Fibroblast of upper back skin (primary cell): ENCODE measurements around the gene HILPDA.
"Not testable (repeated sequence)": the region's sequence is repeated elsewhere in the genome, so short reads cannot be mapped to it uniquely, and the experiment has no call there.

Experiments used
- DNase-seq: peaks from one replicate; pipeline ENCODE4 v3.0.0-alpha.2; 2013

HILPDA gene

DNA sequence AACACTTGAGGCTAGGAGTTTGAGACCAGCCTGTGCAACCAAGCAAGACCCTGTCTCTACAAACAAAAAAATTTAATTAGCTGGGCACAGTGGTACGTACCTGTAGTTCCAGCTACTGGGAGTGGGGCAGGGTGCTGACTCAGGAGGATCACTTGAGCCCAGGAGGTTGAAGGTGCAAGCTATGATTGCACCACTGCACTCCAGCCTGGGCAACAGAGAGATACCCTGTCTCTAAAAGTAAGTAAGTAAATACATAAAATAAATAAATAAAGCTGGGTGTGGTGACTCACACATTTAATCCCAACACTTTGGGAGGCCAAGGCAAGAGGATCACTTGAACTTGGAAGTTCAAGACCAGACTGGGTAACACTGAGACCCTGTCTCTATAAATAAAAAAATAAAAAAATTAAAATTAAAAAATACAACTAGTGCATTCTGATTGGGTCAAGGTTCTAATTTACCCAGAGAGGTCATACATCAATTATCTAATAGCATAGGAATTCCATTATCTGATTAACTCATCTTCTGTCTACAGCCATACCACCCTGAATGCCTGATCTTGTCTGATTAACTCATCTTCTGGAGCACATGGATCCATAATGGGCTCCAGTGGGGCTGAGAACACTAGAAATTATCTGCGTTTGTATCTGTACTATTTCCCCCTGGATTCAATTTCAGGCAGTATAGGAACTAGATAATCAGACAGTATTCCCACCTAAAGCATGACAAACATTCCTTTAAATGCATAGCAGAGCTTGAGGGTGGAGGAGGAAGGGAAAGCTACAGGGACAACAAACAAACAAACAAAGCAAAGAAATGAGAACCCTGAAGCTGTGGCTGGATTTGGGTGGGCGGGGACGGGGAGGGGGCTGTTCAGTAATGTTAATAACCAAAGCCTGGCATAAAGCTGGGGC, 21.0 kb upstream of the HILPDA start:
- no peak for DNase-seq

DNA sequence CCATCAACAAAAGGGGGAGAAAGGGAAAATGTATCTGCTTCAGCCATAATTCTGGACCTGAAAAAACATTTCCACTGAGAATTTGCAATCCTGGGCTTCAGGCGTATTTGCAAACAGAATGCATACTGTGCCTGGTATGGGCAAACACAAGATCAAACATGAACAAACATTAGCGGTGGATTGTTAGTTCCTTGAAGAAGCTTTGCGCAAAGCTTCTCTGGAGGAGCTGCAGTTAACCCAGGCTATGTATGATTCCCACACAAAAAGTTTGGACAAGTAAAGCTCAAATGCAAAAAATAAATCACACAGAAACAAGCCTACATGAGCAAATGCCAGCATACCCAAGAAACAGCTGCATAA, 20.4 kb upstream of the HILPDA start:
- no peak for DNase-seq

DNA sequence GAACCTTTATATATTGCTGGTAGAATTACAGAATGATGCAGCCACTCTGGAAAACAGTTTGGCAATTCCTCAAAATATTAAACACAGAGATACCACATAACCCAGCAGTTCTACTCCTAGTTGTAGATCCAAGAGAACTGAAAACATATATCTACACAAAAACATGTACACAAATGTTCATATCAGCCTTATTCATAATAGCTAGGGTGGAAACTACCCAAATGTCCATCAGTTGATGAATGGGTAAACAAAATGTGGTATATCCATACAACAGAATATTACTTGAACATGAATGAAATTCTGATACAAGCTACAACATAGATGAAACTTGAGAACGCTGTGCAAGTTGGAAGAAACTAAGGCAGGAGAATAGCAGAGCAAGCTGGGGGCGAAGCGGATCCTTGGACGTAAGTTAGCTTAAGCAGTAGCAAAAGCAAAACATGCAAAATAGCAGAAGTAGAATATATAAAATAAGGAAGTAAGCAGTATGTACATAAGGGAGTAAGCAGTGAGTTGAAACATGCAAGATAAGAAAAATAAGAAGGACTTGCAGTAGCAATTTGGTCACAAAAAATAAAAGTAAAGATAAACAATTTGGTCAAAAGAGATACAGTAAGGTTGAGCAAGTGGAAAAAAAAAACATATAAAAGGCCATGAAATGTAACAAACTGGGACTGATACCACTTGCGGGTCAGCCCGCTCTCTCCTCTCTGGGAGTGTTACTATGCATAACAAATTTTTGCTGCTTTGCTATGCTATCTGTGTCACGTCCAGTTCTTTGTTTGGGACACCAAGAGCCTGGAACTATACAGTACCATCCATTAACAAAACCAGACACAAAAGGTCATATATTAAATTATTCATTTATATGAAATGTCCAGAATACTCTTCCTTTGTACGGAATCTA, 18.0 kb upstream of the HILPDA start:
- no peak for DNase-seq

DNA sequence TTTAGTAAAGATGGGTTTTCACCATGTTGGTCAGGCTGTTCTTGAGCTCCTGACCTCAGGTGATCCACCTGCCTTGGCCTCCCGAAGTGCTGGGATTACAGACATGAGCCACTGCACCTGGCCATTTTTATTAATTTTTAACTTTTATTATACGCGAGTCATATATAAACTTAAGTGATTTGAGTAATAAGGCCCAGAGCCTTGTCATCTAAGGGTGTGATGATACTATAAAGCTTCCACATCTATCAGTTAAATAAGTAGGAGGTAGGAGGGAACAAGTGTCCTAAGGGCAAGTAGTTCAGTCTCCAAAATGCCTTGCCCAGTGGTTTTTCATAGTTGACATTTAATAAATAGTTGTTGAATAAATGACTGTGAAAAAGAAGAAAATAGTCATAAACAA, 13.3 kb upstream of the HILPDA start:
- no peak for DNase-seq

DNA sequence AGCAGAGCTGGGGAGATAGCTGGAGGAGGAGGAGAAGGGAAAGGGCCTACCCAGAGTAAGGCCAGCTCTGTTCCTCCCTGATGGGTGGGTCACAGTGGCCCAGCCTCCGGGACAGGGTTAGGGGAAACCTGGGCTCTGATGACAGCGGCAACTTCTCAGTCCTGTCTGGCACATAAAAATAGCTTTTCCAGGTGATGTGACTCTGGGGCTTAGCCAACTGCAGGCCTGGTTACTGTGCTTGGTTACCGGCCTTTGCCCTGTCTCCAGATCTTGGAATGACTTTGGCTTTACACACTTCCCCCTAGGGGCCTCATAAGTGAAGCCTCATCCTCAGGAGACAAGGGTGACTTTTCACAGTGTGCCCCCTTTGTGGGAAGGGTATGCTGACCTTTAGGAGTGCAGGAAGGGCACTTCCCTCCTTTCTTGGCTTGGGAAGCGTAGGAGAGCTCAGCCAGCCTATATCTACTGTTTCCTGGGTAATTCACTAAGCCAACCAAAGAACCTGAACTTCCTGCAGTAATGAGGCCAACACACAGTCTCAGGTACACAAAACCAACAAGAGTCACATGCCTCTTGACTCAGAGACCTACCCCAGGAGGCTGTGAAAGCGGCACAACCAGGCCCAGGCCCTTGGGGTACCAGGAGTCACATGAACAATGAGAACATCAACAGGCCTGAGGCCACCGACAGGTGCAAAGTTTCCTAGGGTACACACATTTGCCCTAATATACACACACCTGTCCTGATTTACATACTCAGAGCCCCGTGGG, 11.7 kb upstream of the HILPDA start:
- DNase-seq = no peak

DNA sequence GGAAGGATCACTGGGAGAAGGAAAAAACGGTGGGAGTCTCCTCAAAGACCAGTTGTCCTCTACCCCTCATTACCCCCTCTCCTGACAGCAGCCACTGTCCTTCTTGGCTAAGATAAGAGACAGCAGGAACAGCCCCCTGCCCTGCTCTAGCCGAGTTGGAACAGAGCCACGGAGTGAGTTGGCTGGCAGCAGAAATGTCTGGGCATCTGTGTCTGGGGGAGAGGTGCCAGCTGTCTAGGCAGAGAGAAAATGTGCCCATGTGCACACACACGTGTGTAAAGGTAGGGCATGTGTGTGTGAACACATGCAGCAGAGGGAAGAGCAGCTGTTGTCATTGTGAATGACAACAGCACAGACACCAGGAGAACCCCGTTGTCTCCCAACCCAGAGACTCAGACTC, 9.4 kb upstream of the HILPDA start:
- DNase-seq = no peak

DNA sequence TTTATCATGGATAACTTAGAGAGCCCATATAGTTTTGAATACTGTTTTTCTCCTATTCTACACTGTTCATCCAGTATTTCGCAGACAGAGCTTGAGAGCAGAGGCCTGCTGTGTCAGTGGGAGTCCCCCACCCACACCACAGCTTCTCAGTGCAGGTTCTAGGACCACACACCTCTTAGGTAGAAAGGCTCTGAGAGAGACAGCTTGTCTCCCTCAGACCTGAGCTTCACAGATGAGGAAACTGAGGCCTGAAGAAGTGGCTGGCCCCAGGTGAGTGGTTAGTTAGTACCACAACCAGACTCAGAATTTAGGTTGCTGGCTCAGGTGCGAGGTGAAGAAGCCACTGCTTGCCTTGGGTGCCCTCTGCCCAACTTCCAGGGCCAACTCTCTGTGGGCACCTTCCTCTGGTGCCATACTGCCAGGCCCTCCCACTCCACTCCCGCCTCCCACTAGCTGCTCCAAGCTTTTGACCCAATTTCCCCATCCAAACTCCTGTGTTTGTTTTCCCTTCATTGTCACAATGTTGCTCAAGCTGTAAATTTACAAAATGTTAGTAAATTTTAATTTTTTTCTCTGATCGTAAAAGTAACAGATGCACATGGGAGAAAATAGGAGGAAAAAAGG, 7.6 kb upstream of the HILPDA start:
- no peak for DNase-seq

DNA sequence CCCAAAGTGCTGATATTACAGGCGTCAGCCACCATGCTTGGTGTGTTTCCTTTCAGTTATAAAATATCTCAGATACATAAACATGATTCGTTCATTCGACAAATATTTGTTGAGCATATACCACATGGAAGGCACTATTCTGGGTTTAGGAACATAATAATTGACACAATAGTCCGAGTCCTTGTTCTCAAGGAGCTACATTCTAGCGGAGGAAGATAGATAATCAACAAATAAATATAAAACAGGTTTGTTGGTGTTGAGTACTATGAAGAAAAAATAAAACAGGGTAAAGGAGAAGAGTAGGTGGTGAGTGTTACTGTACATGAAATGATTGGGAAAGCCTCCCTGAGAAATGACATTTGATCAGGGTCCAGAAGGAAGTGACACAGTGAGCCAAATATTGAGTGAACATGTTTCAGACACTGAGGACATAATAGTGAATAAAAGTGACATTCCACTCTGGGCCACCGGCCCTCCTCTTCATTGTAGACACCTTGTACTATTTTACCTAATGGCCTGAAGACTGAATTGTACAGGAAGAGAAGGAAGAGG, 6.9 kb upstream of the HILPDA start:
- no peak for DNase-seq

DNA sequence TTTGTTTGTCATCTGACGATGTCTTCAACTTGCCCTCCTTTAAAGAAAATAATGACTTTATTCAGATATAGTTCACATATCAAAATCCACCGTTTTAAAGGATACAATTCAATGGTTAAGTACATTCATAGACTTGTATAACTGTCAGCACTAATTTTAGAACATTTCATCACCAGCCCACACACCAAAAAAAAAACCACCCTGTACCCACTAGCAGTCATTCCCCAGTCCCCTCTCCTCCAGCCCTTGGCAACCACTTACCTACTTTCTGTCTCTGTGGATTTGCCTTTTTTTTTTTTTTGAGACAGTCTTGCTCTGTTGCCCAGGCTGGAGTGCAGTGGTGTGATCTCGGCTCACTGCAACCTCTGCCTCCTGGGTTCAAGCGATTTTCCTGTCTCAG, 5.3 kb upstream of the HILPDA start:
- DNase-seq = no peak

DNA sequence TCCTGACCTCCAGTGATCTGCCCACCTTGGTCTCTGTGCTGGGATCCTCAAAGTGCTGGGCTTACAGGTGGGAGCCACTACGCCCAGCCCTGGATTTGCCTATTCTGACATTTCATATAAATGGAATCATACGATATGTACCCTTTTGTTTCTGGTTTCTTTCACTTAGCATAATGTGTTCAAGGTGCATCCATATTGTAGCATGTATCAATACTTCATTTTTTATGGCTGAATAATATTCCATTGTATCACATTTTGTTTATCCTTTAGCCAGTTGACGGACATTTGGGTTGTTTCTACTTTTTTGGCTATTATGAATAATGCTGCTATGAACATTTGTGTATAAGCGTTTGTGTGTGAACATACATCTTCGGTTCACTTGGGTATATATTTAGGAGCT, 4.8 kb upstream of the HILPDA start:
- DNase-seq = no peak

DNA sequence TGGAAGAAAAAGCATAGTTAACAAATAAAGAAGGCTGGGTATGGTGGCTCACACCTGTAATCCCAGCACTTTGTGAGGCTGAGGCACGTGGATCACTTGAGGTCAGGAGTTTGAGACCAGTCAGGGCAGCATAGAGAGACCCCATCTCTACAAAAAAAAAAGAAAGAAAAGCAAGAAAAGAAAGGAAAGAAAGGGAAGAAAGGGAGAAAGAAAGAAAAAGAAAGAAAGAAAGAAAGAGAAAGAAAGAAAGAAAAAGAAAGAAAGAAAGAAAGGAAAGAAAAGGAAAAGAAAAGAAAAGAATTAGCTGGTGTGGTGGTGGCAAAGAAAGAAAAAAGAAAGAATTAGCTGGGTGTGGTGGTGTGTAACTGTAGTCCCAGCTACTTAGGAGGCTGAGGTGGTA, 3.1 kb upstream of the HILPDA start:
- DNase-seq = no peak

DNA sequence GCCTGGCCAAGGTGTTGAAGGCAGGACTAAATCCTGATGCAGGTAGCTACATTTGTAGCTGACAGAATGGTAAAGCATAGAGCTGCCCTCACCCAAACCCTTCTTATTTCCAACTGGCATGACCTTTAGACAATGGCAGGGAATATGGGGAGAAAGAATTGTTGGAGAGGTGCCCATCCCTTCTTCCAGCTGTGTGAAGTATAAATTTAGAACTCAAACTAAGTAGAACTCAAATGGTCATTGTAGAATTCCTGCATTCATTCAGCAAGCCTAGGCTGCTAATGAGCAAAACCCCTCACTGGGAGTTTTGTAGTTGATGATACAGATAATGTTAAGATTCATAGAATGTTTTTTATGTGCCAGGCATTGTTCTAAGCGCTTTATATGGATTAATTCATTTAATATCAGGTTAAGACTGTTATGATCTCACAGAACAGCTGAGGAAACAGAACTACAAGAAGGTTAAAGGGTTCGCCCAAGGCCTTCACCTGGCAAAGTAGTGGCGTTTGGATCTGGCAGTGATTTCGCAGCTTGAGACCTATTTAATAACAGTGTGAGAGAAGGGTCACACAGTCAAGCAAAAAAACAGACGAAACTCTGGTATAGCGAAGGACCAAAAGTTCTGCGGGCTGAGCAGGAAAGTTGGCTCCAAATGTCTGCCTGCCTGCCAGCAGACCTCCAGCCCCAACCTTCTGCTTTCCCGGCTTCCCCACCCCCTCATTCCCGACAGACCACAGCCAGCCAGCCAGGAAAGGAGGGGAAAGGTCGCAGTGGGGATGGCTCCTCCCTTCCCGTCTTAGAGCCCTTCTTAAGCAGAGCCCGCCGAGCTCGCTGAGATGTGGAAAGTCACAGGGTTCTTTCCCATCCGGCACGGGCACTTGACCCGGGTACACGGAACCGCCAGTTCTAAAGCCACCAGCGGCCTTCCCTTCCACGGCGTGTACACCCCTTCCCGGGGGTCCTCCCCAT, 1.6 kb upstream of the HILPDA start:
- DNase-seq = peak; percentile 93

DNA sequence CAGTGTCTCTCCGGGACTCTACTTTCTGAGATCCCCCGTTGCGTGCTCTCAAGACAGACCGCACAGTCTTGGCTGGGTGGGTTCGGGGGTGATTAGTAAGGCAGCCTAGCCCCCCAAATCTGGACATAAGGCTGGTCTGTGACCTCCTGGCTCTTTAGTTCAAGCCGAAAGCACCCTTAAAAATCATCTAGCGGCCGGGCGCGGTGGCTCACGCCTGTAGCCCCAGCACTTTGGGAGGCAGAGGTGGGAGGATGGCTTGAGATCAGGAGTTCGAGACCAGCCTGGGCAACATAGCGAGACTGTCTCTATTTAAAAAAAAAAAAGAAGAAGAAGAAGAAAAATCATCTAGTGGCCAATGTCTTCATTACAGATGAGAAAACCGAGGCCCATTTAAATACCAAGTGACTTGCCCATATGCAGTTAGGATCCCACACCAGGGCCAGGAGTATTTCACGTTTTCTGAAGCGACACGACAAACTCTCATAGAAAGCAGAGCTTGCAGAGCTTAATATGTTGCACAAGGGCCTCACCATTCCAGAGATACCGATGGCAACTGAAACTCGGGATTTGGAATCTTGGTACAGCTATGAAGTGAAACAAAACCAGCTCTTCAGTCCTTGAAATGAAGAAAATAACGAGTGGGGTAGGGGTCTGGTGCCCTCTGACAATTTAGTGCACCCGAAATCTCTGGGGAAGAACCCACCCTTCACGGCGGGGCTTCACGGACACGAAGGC, 703 bp upstream of the HILPDA start:
- peak; percentile 56 for DNase-seq

DNA sequence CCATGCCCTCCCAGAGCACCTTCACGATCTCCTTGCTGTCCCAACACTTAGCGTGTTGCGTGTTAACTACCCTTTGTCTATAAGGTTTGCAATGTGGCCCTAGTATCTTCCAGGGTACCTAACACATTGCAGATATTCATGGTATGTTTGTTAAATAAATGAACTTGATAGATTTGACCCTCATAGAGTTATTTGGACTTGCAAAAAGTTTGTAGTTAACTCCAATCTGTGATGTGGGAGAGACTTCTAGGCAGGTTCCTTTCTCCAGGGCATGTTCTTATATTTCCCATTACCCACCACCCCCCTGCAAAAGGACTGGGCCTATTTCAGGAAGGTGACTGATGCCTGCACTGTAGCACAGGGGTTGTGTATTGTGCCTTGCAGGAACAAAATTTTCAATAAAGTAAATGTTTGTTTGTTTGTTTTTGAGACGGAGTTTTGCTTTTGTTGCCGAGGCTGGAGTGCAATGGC, 612 bp downstream of the HILPDA start:
- no peak for DNase-seq

DNA sequence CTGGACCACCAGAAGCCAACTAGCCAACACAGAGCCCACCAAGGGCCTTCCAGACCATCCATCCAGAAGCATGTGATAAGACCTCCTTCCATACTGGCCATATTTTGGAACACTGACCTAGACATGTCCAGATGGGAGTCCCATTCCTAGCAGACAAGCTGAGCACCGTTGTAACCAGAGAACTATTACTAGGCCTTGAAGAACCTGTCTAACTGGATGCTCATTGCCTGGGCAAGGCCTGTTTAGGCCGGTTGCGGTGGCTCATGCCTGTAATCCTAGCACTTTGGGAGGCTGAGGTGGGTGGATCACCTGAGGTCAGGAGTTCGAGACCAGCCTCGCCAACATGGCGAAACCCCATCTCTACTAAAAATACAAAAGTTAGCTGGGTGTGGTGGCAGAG, 1.7 kb downstream of the HILPDA start:
- DNase-seq = not testable (repeated sequence)

DNA sequence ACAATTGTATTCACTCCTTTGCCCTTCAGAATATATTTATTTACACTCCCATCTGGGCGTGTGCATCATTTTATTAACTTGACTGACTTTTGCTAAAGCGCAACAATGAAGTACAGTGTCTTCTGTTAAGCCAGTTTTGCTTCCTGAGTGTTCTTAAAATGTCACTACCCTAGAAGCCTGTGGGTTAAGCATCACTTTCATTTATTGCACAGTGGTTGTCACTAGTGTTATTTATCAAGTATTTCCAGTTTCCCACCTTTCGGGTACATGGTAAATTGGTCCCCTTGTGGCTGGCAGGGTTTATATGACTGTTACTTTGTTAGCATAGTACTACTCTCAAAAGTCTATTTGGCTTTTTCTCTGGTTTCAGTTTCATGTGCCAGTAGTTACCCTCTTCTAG, 3.3 kb downstream of the HILPDA start:
- no peak for DNase-seq

DNA sequence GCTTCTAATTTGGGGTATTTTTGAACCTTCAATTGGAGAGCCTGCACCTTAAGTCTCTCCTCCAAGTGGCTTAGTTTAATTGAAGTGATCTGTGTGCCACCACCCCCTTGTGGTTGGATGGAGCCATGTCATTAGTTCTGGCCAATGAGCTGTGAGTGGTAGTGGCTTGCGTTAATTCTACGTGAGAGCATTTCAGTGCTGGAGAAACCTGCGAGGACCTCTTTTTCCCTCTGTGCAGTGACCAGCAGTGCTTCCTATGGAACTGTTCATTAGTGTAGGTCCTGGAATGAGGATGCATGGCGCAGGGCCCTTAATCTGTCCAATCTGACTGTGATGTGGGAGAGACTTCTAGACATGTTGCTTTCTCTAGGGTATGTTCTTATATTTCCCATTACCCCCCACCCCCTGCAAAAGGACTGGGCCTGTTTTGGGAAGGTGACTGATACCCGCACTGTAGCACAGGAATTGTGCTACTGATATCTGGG, 3.8 kb downstream of the HILPDA start:
- DNase-seq = peak; percentile 60

DNA sequence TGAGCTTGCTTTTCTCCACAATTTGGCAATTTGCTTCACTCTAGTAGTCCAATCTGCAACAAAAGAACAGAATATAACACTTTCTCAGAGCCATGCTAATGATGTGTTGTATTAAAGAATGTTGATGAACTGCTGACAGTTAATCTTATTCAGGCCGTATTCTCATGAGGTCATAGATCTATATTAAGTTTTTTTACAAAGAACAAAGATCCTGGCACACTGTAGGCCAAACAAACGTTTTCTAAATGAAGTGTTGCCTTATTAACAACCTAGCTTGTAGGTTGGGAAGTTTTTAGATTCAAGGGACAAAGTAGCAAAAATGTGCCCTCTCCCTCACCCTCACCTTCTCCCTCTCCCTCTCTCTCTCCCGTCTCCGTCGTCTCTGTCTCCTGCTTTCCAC, 6.8 kb downstream of the HILPDA start:
- DNase-seq = no peak

DNA sequence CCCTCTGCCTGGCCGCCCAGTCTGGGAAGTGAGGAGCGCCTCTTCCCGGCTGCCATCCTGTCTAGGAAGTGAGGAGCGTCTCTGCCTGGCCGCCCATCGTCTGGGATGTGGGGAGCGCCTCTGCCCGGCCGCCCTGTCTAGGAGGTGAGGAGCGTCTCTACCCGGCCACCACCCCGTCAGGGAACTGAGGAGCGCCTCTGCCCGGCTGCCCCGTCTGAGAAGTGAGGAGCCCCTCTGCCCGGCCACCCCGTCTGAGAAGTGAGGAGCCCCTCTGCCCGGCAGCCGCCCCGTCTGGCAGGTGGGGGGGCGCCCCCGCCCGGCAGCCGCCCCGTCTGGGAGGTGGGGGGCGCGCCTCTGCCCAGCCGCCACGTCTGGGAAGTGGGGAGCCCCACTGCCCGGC, 7.7 kb downstream of the HILPDA start:
- DNase-seq = not testable (repeated sequence)

DNA sequence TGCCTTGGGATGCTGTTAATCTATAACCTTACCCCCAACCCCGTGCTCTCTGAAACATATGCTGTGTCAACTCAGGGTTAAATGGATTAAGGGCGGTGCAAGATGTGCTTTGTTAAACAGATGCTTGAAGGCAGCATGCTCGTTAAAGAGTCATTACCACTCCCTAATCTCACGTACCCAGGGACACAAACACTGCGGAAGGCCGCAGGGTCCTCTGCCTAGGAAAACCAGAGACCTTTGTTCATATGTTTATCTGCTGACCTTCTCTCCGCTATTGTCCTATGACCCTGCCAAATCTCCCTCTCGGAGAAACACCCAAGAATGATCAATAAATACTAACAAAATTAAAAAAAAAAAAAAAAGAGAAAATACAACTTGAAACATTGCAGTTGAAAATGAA, 8.3 kb downstream of the HILPDA start:
- DNase-seq = not testable (repeated sequence)
